GM10266 (cell line): Measurements from ENCODE around the gene KIRREL3.

Experiments used
- DNase-seq: peaks from one replicate; pipeline ENCODE4 v3.0.0; 2012; ENCODE audit errors: extremely low spot score
- CTCF ChIP-seq: IDR thresholded peaks from 2 replicates; pipeline ENCODE4 v1.5.1; 2012; ENCODE audit warnings: mild to moderate bottlenecking, low read depth; ENCODE audit not compliant: control insufficient read depth, insufficient read depth; ENCODE audit errors: missing control alignments

KIRREL3 gene

GRCh38 chr11:126406368-126406767, 594.2 kb downstream of the KIRREL3 start:
- no peak for DNase-seq

GRCh38 chr11:126405906-126406305, 594.7 kb downstream of the KIRREL3 start:
- DNase-seq, result no peak
- TF ChIP-seq CTCF, result no peak

More at GRCh38 chr11:126406368-126406767, 594.2 kb downstream of the KIRREL3 start:
- TF ChIP-seq CTCF, result no peak

GRCh38 chr11:126405374-126405773, 595.2 kb downstream of the KIRREL3 start:
- no peak for TF ChIP-seq CTCF

GRCh38 chr11:126404367-126404766, 596.2 kb downstream of the KIRREL3 start:
- no peak for DNase-seq
- no peak for TF ChIP-seq CTCF

More at GRCh38 chr11:126405374-126405773, 595.2 kb downstream of the KIRREL3 start:
- no peak for DNase-seq

GRCh38 chr11:126403658-126404057, 596.9 kb downstream of the KIRREL3 start:
- TF ChIP-seq CTCF, result no peak
- DNase-seq, result no peak

GRCh38 chr11:126403022-126403581, 597.5 kb downstream of the KIRREL3 start:
- TF ChIP-seq CTCF, result no peak
- no peak for DNase-seq

GRCh38 chr11:126400479-126400878, 600.1 kb downstream of the KIRREL3 start:
- TF ChIP-seq CTCF, result no peak
- no peak for DNase-seq
